ENCODE results near the gene VPS4B.
"Not testable (repeated sequence)": the region's sequence is repeated elsewhere in the genome, so short reads cannot be mapped to it uniquely, and the experiment has no call there.

The VPS4B gene

GRCh38 chr18:63366213-63367052 lies 55.8 kb downstream of the VPS4B start:
- DNase-seq: peak; percentile 66

GRCh38 chr18:63365876-63366212 lies 56.4 kb downstream of the VPS4B start:
- no peak for DNase-seq

- DNase-seq: no peak
Observed at GRCh38 chr18:63363951-63364350, 58.3 kb downstream of the VPS4B start.

GRCh38 chr18:63363420-63363819 lies 58.9 kb downstream of the VPS4B start:
- DNase-seq: not testable (repeated sequence)

GRCh38 chr18:63356272-63356896 lies 65.9 kb downstream of the VPS4B start:
- DNase-seq: no peak

- DNase-seq: no peak
Observed at GRCh38 chr18:63350230-63350629, 72.0 kb downstream of the VPS4B start.

- no peak for DNase-seq
Observed at GRCh38 chr18:63348508-63349136, 73.7 kb downstream of the VPS4B start.

GRCh38 chr18:63346480-63347183 lies 75.6 kb downstream of the VPS4B start:
- no peak for DNase-seq

GRCh38 chr18:63346031-63346430 lies 76.2 kb downstream of the VPS4B start:
- DNase-seq: no peak

GRCh38 chr18:63344918-63345317 lies 77.4 kb downstream of the VPS4B start:
- DNase-seq: no peak

- no peak for DNase-seq
Observed at GRCh38 chr18:63344263-63344662, 78.0 kb downstream of the VPS4B start.

- DNase-seq: peak; percentile 25
Observed at GRCh38 chr18:63342206-63342605, 80.1 kb downstream of the VPS4B start.

- peak; percentile 63 for DNase-seq
Observed at GRCh38 chr18:63339920-63340484, 82.3 kb downstream of the VPS4B start.

Measured in suppressor macrophage treated with lipopolysaccharide for 4 hours (primary cell).